Measurements from ENCODE around the gene SPINK8.

Gene SPINK8

GRCh38 chr3:48289659-48290058 lies 43.8 kb downstream of the SPINK8 start:
- H3K9me3 ChIP-seq (ENCODE audit: control insufficient read depth, low read length) = no peaks in the 10 kb centered on the region

GRCh38 chr3:48287034-48287433 lies 46.4 kb downstream of the SPINK8 start:
- no peak overlapping the region for H3K4me2 ChIP-seq (ENCODE audit: low read length)
- no peak for TF ChIP-seq CTCF (IDR thresholded peaks at IDR 0.05)
- no peaks in the 10 kb centered on the region for H3K4me1 ChIP-seq
- H3K27me3 ChIP-seq (ENCODE audit: control insufficient read depth, insufficient read depth, low read length) = no peaks in the 10 kb centered on the region
- H2AFZ ChIP-seq = no peak overlapping the region
- no peak overlapping the region for H3K4me3 ChIP-seq (ENCODE audit: low read depth, low read length)
- no peaks in the 10 kb centered on the region for H3K36me3 ChIP-seq (ENCODE audit: control insufficient read depth, insufficient read depth, low read length)
- H3K9me3 ChIP-seq (ENCODE audit: control insufficient read depth, low read length) = no peaks in the 10 kb centered on the region
- no peak overlapping the region for H3K9ac ChIP-seq
- H3K79me2 ChIP-seq = no peaks in the 10 kb centered on the region
- no peak overlapping the region for H3K27ac ChIP-seq

More at GRCh38 chr3:48289659-48290058, 43.8 kb downstream of the SPINK8 start:
- no peak overlapping the region for H3K9ac ChIP-seq
- no peak overlapping the region for H3K27ac ChIP-seq
- no peak for TF ChIP-seq CTCF (IDR thresholded peaks at IDR 0.05)
- H3K4me1 ChIP-seq = no peaks in the 10 kb centered on the region
- H3K4me3 ChIP-seq (ENCODE audit: low read depth, low read length) = no peak overlapping the region
- no peak overlapping the region for H3K4me2 ChIP-seq (ENCODE audit: low read length)
- no peaks in the 10 kb centered on the region for H3K79me2 ChIP-seq
- H2AFZ ChIP-seq = no peak overlapping the region
- no peaks in the 10 kb centered on the region for H3K36me3 ChIP-seq (ENCODE audit: control insufficient read depth, insufficient read depth, low read length)
- no peaks in the 10 kb centered on the region for H3K27me3 ChIP-seq (ENCODE audit: control insufficient read depth, insufficient read depth, low read length)

GRCh38 chr3:48286308-48286707 lies 47.2 kb downstream of the SPINK8 start:
- Histone ChIP-seq H2AFZ (no peak overlapping the region), H3K4me3 (ENCODE audit: low read depth, low read length) (no peak overlapping the region), H3K4me2 (ENCODE audit: low read length) (no peak overlapping the region), H3K9me3 (ENCODE audit: control insufficient read depth, low read length) (no peaks in the 10 kb centered on the region), H3K4me1 (no peaks in the 10 kb centered on the region), H3K79me2 (no peaks in the 10 kb centered on the region), H3K9ac (no peak overlapping the region), H3K27me3 (ENCODE audit: control insufficient read depth, insufficient read depth, low read length) (no peaks in the 10 kb centered on the region), H3K36me3 (ENCODE audit: control insufficient read depth, insufficient read depth, low read length) (no peaks in the 10 kb centered on the region), H3K27ac (no peak overlapping the region)
- TF ChIP-seq CTCF (IDR thresholded peaks at IDR 0.05) = no peak

DNA sequence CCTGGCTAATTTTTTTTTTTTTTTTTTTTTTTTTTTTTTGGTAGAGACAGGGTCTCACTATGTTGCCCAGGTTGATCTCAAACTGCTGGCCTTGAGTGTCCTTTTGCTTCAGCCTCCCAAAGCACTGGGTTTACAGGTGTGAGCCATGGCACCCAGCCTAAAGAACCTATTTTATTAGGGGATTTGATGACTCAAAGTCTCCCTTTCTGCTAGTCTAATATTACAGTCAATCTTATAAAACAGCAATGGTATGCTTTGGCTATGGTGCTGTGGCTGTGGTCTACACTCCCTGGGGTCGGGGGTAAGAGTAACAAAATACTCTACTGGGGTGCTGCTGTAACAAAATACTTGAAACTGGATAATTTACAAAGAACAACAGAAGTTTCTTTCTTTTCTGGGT lies 47.8 kb downstream of the SPINK8 start:
- no peak overlapping the region for H3K4me3 ChIP-seq (ENCODE audit: low read depth, low read length)
- no peak overlapping the region for H3K9ac ChIP-seq
- TF ChIP-seq CTCF (IDR thresholded peaks at IDR 0.05) = no peak
- H3K27me3 ChIP-seq (ENCODE audit: control insufficient read depth, insufficient read depth, low read length) = no peaks in the 10 kb centered on the region
- no peak overlapping the region for H3K4me2 ChIP-seq (ENCODE audit: low read length)
- H3K79me2 ChIP-seq = no peaks in the 10 kb centered on the region
- no peaks in the 10 kb centered on the region for H3K4me1 ChIP-seq
- no peak overlapping the region for H2AFZ ChIP-seq
- H3K9me3 ChIP-seq (ENCODE audit: control insufficient read depth, low read length) = no peaks in the 10 kb centered on the region
- H3K36me3 ChIP-seq (ENCODE audit: control insufficient read depth, insufficient read depth, low read length) = no peaks in the 10 kb centered on the region
- no peak overlapping the region for H3K27ac ChIP-seq

DNA sequence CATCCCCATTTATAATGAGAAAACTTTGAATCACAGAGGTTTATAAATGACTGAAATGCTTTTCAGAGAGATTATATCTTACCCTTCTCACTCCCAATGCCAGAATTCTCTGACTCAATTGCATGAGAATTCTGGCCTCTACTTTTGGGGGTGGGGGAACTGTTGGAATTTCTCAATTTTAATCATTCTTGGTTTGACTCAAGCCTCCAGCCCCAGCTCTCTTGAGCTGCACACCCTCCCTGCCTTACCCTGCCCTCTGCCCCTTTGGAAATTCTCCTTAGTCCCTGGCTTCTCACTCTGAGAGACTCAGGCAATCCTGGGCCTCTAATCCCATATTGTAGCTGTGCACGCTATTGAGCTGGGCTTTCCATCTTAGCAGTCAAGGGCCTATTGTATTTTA lies 48.3 kb downstream of the SPINK8 start:
- TF ChIP-seq CTCF (IDR thresholded peaks at IDR 0.05) = no peak
- no peak overlapping the region for H3K4me2 ChIP-seq (ENCODE audit: low read length)

More for the DNA sequence above, 48.3 kb downstream of the SPINK8 start:
- Histone ChIP-seq H3K27ac (no peak overlapping the region), H3K36me3 (ENCODE audit: control insufficient read depth, insufficient read depth, low read length) (no peaks in the 10 kb centered on the region), H3K9ac (no peak overlapping the region), H2AFZ (no peak overlapping the region), H3K27me3 (ENCODE audit: control insufficient read depth, insufficient read depth, low read length) (no peaks in the 10 kb centered on the region), H3K9me3 (ENCODE audit: control insufficient read depth, low read length) (no peaks in the 10 kb centered on the region), H3K4me1 (no peaks in the 10 kb centered on the region), H3K79me2 (no peaks in the 10 kb centered on the region), H3K4me3 (ENCODE audit: low read depth, low read length) (no peak overlapping the region)
